Embryonic facial prominence (tissue), 1 donor: ENCODE results near the gene TARS3.

Source experiments
- DNase-seq: peaks from one replicate; pipeline ENCODE4 v3.0.0-alpha.2; 2016; ENCODE audit errors: extremely low spot score

TARS3 gene

GRCh38 chr15:101604124-101604874 is 120.0 kb downstream of the TARS3 start:
- DNase-seq, result no peak
